Measurements from ENCODE around the gene THSD7B. TPM values are rescaled to one million over a fixed set of nuclear protein-coding genes. Genes with fewer than 3 reads are reported as not detected.

Gene THSD7B
- total and polyA plus RNA-seq, 2 of the 13 experiments (the other 11 are each of a cell fraction or from before 2014, with no cell fraction given) = 0.02 TPM; not detected in 1

- DNase-seq (ENCODE audit: low spot score) = no peak
- in situ Hi-C loops (cut with HindIII; ENCODE audit: extremely low pct_ligation_motif_present, low pct_unique_long_range_greater_than_20kb) = no loop called here
- WGBS (ENCODE audit: low lambda C conversion rate) = 16% methylated on average over 3 of the region's 3 CpGs
- FAIRE-seq = no peak
- CTCF ChIA-PET (ENCODE audit: low intra/inter-chr PET ratio, low total read pairs) = no interaction called here
- Histone ChIP-seq H3K4me3 (replicated peaks in 1 of 3; ENCODE audit: insufficient read depth in 1 of 3, low read depth in 2 of 3, low read length in 3 of 3) (no peak overlapping the region), H3K9me3 (ENCODE audit: low read length) (no peaks in the 10 kb centered on the region), H3K27me3 (ENCODE audit: control insufficient read depth in 1 of 2, insufficient read depth in 2 of 2, low read length in 2 of 2) (no peaks in the 10 kb centered on the region), H3K4me1 (ENCODE audit: insufficient read depth, low read length) (no peaks in the 10 kb centered on the region), H3K9ac (ENCODE audit: insufficient read depth, low read depth, low read length) (no peak overlapping the region), H4K20me1 (ENCODE audit: insufficient read depth, low read length) (no peaks in the 10 kb centered on the region), H3K36me3 (replicated peaks in 1 of 2; ENCODE audit: control insufficient read depth in 1 of 2, insufficient read depth in 2 of 2, low read length in 2 of 2) (no peaks in the 10 kb centered on the region), H3K4me2 (ENCODE audit: low read depth, low read length) (no peak overlapping the region), H3K27ac (ENCODE audit: extremely low read length, insufficient read depth, low read length) (no peak overlapping the region), H3K79me2 (ENCODE audit: insufficient read depth, low read length) (no peaks in the 10 kb centered on the region), H2AFZ (ENCODE audit: low read length) (no peak overlapping the region)
- POLR2A ChIA-PET = no interaction called here
- BruUV-seq (replicated peaks) = no TSS peak
- ATAC-seq = no peak
- peak; percentile 55 for TF ChIP-seq CEBPG (CRISPR knock-in tag; IDR thresholded peaks at IDR 0.05)
- no peak for TF ChIP-seq THAP11 (CRISPR knock-in tag; IDR thresholded peaks at IDR 0.05)
- TF ChIP-seq RFX5 (IDR thresholded peaks at IDR 0.05; ENCODE audit: low read depth, low read length) = peak; percentile 75
- peak; percentile 85 for TF ChIP-seq CEBPB (IDR thresholded peaks at IDR 0.05; ENCODE audit: borderline replicate concordance, low read depth, low read length)
- peak; percentile 39; the same call in 1 of the 2 replicates for TF ChIP-seq ZNF281 (CRISPR knock-in tag; IDR thresholded peaks at IDR 0.05; ENCODE audit: borderline replicate concordance)
- intact Hi-C loops (cut with micrococcal nuclease; ENCODE audit: unreplicated experiment) = no loop called here
These were observed 326.4 kb downstream of the THSD7B start for GRCh38 chr2:137091704-137092103.

DNA sequence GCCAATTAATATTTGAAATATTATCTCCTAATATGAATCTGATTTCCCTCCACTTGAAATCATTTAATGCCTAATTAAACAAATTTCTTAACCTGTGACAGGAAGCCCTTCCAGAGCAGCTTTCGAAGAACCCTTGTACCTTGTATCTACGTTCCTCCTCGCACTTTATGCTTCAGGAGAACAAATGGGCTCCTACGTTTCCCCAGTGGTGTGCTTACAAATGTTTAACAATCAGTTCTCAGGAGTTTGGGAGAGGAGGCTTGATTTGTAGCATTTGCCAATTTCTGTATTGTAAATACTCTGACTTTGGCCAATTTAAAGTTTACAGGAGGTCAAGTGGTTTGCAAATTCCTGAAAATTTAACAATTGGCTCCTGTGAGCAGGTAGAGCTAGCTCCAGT, 327.8 kb downstream of the THSD7B start:
- BruUV-seq (replicated peaks) = no TSS peak
- H3K27me3 ChIP-seq (ENCODE audit: control insufficient read depth in 1 of 2, insufficient read depth in 2 of 2, low read length in 2 of 2) = no peaks in the 10 kb centered on the region
- ATAC-seq (no peak), DNase-seq (ENCODE audit: low spot score) (no peak), FAIRE-seq (no peak)
- H3K27ac ChIP-seq (ENCODE audit: extremely low read length, insufficient read depth, low read length) = no peak overlapping the region
- no peak overlapping the region for H3K9ac ChIP-seq (ENCODE audit: insufficient read depth, low read depth, low read length)
- H3K4me3 ChIP-seq (replicated peaks in 1 of 3; ENCODE audit: insufficient read depth in 1 of 3, low read depth in 2 of 3, low read length in 3 of 3) = no peak overlapping the region
- no peaks in the 10 kb centered on the region for H3K4me1 ChIP-seq (ENCODE audit: insufficient read depth, low read length)
- no peaks in the 10 kb centered on the region for H4K20me1 ChIP-seq (ENCODE audit: insufficient read depth, low read length)
- in situ Hi-C loops (cut with HindIII; ENCODE audit: extremely low pct_ligation_motif_present, low pct_unique_long_range_greater_than_20kb) = no loop called here
- no peaks in the 10 kb centered on the region for H3K9me3 ChIP-seq (ENCODE audit: low read length)
- H3K79me2 ChIP-seq (ENCODE audit: insufficient read depth, low read length) = no peaks in the 10 kb centered on the region
- ChIA-PET CTCF (ENCODE audit: low intra/inter-chr PET ratio, low total read pairs) (no interaction called here), POLR2A (no interaction called here)
- 35% methylated on average over 4 of the region's 4 CpGs for WGBS (ENCODE audit: low lambda C conversion rate)
- no peaks in the 10 kb centered on the region for H3K36me3 ChIP-seq (replicated peaks in 1 of 2; ENCODE audit: control insufficient read depth in 1 of 2, insufficient read depth in 2 of 2, low read length in 2 of 2)
- no peak overlapping the region for H3K4me2 ChIP-seq (ENCODE audit: low read depth, low read length)
- no peak overlapping the region for H2AFZ ChIP-seq (ENCODE audit: low read length)
- intact Hi-C loops (cut with micrococcal nuclease; ENCODE audit: unreplicated experiment) = no loop called here
- TF ChIP-seq YEATS2 (CRISPR knock-in tag; IDR thresholded peaks at IDR 0.05; ENCODE audit: borderline replicate concordance) (no peak), SRSF4 (IDR thresholded peaks at IDR 0.05; ENCODE audit: low read depth, low read length, poor library complexity, severe bottlenecking) (no peak), ZNF234 (CRISPR knock-in tag; conservative IDR thresholded peaks at IDR 0.05) (no peak), HNRNPK (IDR thresholded peaks at IDR 0.05; ENCODE audit: low read depth, low read length, poor library complexity, severe bottlenecking) (no peak), ZNF550 (CRISPR knock-in tag; IDR thresholded peaks at IDR 0.05; ENCODE audit: borderline replicate concordance) (no peak), CEBPB (IDR thresholded peaks at IDR 0.05; ENCODE audit: borderline replicate concordance, low read depth, low read length) (no peak), ZMYM4 (CRISPR knock-in tag; IDR thresholded peaks at IDR 0.05) (no peak), ZC3H13 (CRISPR knock-in tag; IDR thresholded peaks at IDR 0.05) (no peak), HDAC6 (IDR thresholded peaks at IDR 0.05; ENCODE audit: low read depth, low read length) (no peak)
- TF ChIP-seq, protein P1, sequence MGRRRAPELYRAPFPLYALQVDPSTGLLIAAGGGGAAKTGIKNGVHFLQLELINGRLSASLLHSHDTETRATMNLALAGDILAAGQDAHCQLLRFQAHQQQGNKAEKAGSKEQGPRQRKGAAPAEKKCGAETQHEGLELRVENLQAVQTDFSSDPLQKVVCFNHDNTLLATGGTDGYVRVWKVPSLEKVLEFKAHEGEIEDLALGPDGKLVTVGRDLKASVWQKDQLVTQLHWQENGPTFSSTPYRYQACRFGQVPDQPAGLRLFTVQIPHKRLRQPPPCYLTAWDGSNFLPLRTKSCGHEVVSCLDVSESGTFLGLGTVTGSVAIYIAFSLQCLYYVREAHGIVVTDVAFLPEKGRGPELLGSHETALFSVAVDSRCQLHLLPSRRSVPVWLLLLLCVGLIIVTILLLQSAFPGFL (CRISPR knock-in tag; IDR thresholded peaks at IDR 0.05) = no peak

All from HepG2 (cell line).